Neural cell (in vitro differentiated cells): ENCODE data around the gene LAG3.

Experiments
- EP300 ChIP-seq: fragments of 450-650 bp; conservative IDR thresholded peaks from 2 replicates; pipeline ENCODE4 v1.6.1; 2014; ENCODE audit warnings: antibody characterized with exemption, mild to moderate bottlenecking, moderate library complexity; ENCODE audit not compliant: poor library complexity, severe bottlenecking
- POLR2AphosphoS5 ChIP-seq: IDR thresholded peaks from 2 replicates; pipeline ENCODE4 v1.6.1; 2012
- TAF1 ChIP-seq: IDR thresholded peaks from 2 replicates; pipeline ENCODE4 v1.6.1; 2012; ENCODE audit warnings: low read depth
- TF ChIP-seq, protein P1 (sequence below): fragments of 450-650 bp; IDR thresholded peaks from 2 replicates; pipeline ENCODE4 v1.5.1; 2014; ENCODE audit warnings: antibody characterized with exemption, mild to moderate bottlenecking, moderate library complexity; ENCODE audit not compliant: poor library complexity, severe bottlenecking
- TF ChIP-seq, protein P2 (sequence below): IDR thresholded peaks from 2 replicates; pipeline ENCODE4 v1.6.1; 2012; ENCODE audit warnings: borderline replicate concordance

DNA sequence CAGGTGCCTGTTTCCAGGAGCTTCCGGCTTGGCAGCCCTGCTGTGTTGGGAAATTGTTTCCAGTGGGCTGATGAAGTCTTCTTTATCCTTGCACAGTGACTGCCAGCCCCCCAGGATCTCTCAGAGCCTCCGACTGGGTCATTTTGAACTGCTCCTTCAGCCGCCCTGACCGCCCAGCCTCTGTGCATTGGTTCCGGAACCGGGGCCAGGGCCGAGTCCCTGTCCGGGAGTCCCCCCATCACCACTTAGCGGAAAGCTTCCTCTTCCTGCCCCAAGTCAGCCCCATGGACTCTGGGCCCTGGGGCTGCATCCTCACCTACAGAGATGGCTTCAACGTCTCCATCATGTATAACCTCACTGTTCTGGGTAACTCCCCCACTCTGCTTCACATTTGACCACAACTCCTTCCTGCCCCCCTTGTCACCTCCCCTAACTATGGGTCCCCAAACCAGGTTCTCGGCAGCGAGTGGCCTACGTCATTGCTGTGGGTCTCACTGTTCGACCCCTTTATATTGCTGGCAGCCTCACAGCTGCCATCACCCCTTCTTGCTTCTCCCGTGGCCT, 2.3 kb downstream of the LAG3 start:
- TF ChIP-seq, protein P1, sequence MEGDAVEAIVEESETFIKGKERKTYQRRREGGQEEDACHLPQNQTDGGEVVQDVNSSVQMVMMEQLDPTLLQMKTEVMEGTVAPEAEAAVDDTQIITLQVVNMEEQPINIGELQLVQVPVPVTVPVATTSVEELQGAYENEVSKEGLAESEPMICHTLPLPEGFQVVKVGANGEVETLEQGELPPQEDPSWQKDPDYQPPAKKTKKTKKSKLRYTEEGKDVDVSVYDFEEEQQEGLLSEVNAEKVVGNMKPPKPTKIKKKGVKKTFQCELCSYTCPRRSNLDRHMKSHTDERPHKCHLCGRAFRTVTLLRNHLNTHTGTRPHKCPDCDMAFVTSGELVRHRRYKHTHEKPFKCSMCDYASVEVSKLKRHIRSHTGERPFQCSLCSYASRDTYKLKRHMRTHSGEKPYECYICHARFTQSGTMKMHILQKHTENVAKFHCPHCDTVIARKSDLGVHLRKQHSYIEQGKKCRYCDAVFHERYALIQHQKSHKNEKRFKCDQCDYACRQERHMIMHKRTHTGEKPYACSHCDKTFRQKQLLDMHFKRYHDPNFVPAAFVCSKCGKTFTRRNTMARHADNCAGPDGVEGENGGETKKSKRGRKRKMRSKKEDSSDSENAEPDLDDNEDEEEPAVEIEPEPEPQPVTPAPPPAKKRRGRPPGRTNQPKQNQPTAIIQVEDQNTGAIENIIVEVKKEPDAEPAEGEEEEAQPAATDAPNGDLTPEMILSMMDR, result no peak
- TF ChIP-seq, protein P2, sequence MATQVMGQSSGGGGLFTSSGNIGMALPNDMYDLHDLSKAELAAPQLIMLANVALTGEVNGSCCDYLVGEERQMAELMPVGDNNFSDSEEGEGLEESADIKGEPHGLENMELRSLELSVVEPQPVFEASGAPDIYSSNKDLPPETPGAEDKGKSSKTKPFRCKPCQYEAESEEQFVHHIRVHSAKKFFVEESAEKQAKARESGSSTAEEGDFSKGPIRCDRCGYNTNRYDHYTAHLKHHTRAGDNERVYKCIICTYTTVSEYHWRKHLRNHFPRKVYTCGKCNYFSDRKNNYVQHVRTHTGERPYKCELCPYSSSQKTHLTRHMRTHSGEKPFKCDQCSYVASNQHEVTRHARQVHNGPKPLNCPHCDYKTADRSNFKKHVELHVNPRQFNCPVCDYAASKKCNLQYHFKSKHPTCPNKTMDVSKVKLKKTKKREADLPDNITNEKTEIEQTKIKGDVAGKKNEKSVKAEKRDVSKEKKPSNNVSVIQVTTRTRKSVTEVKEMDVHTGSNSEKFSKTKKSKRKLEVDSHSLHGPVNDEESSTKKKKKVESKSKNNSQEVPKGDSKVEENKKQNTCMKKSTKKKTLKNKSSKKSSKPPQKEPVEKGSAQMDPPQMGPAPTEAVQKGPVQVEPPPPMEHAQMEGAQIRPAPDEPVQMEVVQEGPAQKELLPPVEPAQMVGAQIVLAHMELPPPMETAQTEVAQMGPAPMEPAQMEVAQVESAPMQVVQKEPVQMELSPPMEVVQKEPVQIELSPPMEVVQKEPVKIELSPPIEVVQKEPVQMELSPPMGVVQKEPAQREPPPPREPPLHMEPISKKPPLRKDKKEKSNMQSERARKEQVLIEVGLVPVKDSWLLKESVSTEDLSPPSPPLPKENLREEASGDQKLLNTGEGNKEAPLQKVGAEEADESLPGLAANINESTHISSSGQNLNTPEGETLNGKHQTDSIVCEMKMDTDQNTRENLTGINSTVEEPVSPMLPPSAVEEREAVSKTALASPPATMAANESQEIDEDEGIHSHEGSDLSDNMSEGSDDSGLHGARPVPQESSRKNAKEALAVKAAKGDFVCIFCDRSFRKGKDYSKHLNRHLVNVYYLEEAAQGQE, result no peak
- no peak for TF ChIP-seq EP300
- no peak for TF ChIP-seq POLR2AphosphoS5
- TF ChIP-seq TAF1, result no peak
